ENCODE results near the gene CANT1. TPM values are rescaled to one million over a fixed set of nuclear protein-coding genes. Genes with fewer than 3 reads are reported as not detected.

The CANT1 gene
- total RNA-seq, 1 experiment from 2014 or later = 95.7 TPM

DNA sequence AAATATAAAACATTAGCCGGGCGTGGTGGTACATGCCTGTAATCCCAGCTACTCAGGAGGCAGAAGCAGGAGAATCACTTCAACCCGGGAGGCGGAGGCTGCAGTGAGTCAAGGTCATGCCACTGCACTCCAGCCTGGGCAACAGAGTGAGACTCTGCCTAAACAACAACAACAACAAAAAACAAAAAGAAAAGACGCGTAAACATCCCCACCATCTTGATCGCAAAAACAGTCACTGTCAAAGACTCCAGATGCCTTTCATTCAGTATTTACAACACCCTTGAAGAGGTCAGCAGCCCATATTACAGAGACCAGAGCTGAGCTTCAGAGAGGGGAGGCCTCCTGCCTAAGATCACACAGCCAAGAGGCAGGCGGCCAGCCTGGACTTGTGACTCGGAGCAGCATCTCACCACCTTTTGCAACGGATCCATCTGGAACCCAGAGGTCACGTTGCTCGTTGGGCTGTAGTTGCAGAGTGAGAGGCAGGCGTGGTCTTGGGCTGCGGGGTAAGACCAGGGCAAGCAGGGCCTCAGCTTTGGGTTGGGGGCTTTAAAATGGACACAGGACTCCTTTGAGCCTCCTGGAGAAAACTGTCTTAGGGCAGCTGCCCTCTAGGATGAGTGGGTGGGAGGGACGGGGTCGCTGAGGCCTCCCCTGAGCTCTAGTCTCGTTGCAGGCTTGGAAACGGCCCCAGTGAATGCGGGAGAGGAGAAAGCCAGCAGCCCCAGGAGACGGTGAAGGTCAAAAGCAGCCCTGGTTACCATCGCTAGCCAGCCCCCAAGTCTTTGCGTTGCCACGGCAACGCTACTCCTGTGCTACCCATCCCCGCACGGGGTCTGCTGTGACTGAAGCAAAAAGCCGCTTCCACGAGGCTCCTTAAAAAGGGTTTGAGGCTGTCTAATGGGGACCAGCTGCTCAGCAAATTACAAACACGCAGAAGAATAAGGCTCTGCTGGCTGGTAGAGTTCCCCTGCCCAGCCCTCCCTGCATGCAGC is 55.9 kb downstream of the CANT1 start:
- Mint-ChIP-seq H3K27me3 (ENCODE audit: unreplicated experiment) (no peaks in the 10 kb centered on the region), H3K27ac (ENCODE audit: unreplicated experiment) (no peak overlapping the region), H3K9me3 (ENCODE audit: low read depth, unreplicated experiment) (no peaks in the 10 kb centered on the region), H3K4me1 (ENCODE audit: low read depth, unreplicated experiment) (peaks cover 18% of the 10 kb centered on the region), H3K4me3 (ENCODE audit: low read depth, unreplicated experiment) (no peak overlapping the region), H3K36me3 (ENCODE audit: insufficient read depth, unreplicated experiment) (peaks cover 11% of the 10 kb centered on the region)
- TF ChIP-seq, protein P1, sequence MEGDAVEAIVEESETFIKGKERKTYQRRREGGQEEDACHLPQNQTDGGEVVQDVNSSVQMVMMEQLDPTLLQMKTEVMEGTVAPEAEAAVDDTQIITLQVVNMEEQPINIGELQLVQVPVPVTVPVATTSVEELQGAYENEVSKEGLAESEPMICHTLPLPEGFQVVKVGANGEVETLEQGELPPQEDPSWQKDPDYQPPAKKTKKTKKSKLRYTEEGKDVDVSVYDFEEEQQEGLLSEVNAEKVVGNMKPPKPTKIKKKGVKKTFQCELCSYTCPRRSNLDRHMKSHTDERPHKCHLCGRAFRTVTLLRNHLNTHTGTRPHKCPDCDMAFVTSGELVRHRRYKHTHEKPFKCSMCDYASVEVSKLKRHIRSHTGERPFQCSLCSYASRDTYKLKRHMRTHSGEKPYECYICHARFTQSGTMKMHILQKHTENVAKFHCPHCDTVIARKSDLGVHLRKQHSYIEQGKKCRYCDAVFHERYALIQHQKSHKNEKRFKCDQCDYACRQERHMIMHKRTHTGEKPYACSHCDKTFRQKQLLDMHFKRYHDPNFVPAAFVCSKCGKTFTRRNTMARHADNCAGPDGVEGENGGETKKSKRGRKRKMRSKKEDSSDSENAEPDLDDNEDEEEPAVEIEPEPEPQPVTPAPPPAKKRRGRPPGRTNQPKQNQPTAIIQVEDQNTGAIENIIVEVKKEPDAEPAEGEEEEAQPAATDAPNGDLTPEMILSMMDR (IDR thresholded peaks at IDR 0.05; ENCODE audit: unreplicated experiment) = no peak
- CTCF ChIA-PET = no interaction called here
- no TSS peak for BruUV-seq (replicated peaks)
- intact Hi-C loops (cut with micrococcal nuclease; ENCODE audit: unreplicated experiment) = no loop called here
- DNase-seq = no peak

GRCh38 chr17:78952706-78953105 is 56.9 kb downstream of the CANT1 start:
- peaks cover 19% of the 10 kb centered on the region for H3K4me1 Mint-ChIP-seq (ENCODE audit: low read depth, unreplicated experiment)

GRCh38 chr17:78951967-78952551 is 57.5 kb downstream of the CANT1 start:
- CTCF ChIA-PET = no interaction called here
- DNase-seq = no peak
- no peak overlapping the region for H3K4me3 Mint-ChIP-seq (ENCODE audit: low read depth, unreplicated experiment)
- peaks cover 21% of the 10 kb centered on the region for H3K4me1 Mint-ChIP-seq (ENCODE audit: low read depth, unreplicated experiment)
- no peaks in the 10 kb centered on the region for H3K9me3 Mint-ChIP-seq (ENCODE audit: low read depth, unreplicated experiment)
- H3K36me3 Mint-ChIP-seq (ENCODE audit: insufficient read depth, unreplicated experiment) = peaks cover 6% of the 10 kb centered on the region
- no peak overlapping the region for H3K27ac Mint-ChIP-seq (ENCODE audit: unreplicated experiment)
- BruUV-seq (replicated peaks) = no TSS peak
- no peaks in the 10 kb centered on the region for H3K27me3 Mint-ChIP-seq (ENCODE audit: unreplicated experiment)
- TF ChIP-seq, protein P1 (IDR thresholded peaks at IDR 0.05; ENCODE audit: unreplicated experiment) = no peak
- intact Hi-C loops (cut with micrococcal nuclease; ENCODE audit: unreplicated experiment) = no loop called here

More at GRCh38 chr17:78952706-78953105, 56.9 kb downstream of the CANT1 start:
- TF ChIP-seq, protein P1 (IDR thresholded peaks at IDR 0.05; ENCODE audit: unreplicated experiment) = no peak
- H3K9me3 Mint-ChIP-seq (ENCODE audit: low read depth, unreplicated experiment) = no peaks in the 10 kb centered on the region
- BruUV-seq (replicated peaks) = no TSS peak
- H3K27ac Mint-ChIP-seq (ENCODE audit: unreplicated experiment) = no peak overlapping the region
- CTCF ChIA-PET = no interaction called here
- DNase-seq = no peak
- no peak overlapping the region for H3K4me3 Mint-ChIP-seq (ENCODE audit: low read depth, unreplicated experiment)
- intact Hi-C loops (cut with micrococcal nuclease; ENCODE audit: unreplicated experiment) = no loop called here
- no peaks in the 10 kb centered on the region for H3K27me3 Mint-ChIP-seq (ENCODE audit: unreplicated experiment)
- H3K36me3 Mint-ChIP-seq (ENCODE audit: insufficient read depth, unreplicated experiment) = peaks cover 11% of the 10 kb centered on the region

DNA sequence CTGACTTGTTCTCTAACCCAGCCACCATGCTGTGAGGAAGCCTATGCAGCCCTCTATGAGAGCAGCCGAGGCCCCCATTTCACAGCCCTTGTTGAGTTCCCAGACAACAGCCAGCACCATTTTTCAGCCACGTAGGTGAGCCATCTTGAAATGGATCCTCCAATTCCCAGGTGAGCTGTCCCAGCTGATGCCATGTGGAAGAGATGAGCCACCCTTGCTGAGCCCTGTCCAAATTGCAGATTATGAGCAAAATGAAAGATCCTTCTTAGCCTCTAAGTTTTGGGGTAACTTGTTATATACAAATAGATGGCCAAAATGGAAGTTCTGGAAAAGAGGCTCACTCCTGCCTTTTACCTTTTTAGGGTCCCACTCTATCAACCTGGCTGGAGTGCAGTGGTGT is 58.7 kb downstream of the CANT1 start:
- CTCF ChIA-PET = interaction anchor here (0.6 to 1.3 kb wide), 2 partner anchors 17 to 409 kb away, joined by 3 to 4 read pairs; no protein-coding TSS in a partner anchor
- H3K36me3 Mint-ChIP-seq (ENCODE audit: insufficient read depth, unreplicated experiment) = no peaks in the 10 kb centered on the region
- TF ChIP-seq, protein P1 (IDR thresholded peaks at IDR 0.05; ENCODE audit: unreplicated experiment) = no peak
- DNase-seq = no peak
- H3K4me1 Mint-ChIP-seq (ENCODE audit: low read depth, unreplicated experiment) = peaks cover 19% of the 10 kb centered on the region
- H3K4me3 Mint-ChIP-seq (ENCODE audit: low read depth, unreplicated experiment) = no peak overlapping the region
- no peaks in the 10 kb centered on the region for H3K9me3 Mint-ChIP-seq (ENCODE audit: low read depth, unreplicated experiment)
- H3K27me3 Mint-ChIP-seq (ENCODE audit: unreplicated experiment) = no peaks in the 10 kb centered on the region
- BruUV-seq (replicated peaks) = no TSS peak
- intact Hi-C loops (cut with micrococcal nuclease; ENCODE audit: unreplicated experiment) = no loop called here
- no peak overlapping the region for H3K27ac Mint-ChIP-seq (ENCODE audit: unreplicated experiment)

Measured in Calu3 (cell line).